Sigmoid colon (tissue), 7 donors: Measurements from ENCODE around the gene DUSP18. TPM values are rescaled to one million over a fixed set of nuclear protein-coding genes. Genes with fewer than 3 reads are reported as not detected.

Experiments
- DNase-seq: peaks from one replicate; pipeline ENCODE4 v3.0.0-alpha.2; 2019
- H3K27ac ChIP-seq, 4 donors: fragments of 200-600 bp; sonication (generic); one replicate each; pipeline ENCODE4 v1.5.1; 2016 to 2019; ENCODE audit warnings: mild to moderate bottlenecking in 1 of 4
- H3K27me3 ChIP-seq, 3 donors: fragments of 200-600 bp; sonication (generic); one replicate each; pipeline ENCODE4 v1.5.1; 2019; ENCODE audit warnings: mild to moderate bottlenecking in 1 of 3
- H3K36me3 ChIP-seq, 4 donors: fragments of 200-600 bp; sonication (generic); one replicate each; pipeline ENCODE4 v1.5.1; 2016 to 2019
- H3K4me1 ChIP-seq, 4 donors: fragments of 200-600 bp; sonication (generic); one replicate each; pipeline ENCODE4 v1.5.1; 2017 to 2019
- H3K4me3 ChIP-seq, 4 donors: fragments of 200-600 bp; sonication (generic); one replicate each; pipeline ENCODE4 v1.5.1; 2017 to 2019; ENCODE audit warnings: mild to moderate bottlenecking in 2 of 4, moderate library complexity in 1 of 4
- H3K9me3 ChIP-seq, 4 donors: fragments of 200-600 bp in 3 of 4; sonication (generic) in 3 of 4; one replicate each; pipeline versions ENCODE4 v1.5.1 to v1.6.1; 2013 to 2019
- CTCF ChIP-seq, 4 experiments: fragments of 450-650 bp in 3 of 4; fragments of 200-600 bp in 1 of 4; IDR thresholded peaks; one replicate each; pipeline ENCODE4 v1.5.1; 2016 to 2019; ENCODE audit warnings: antibody characterized with exemption in 4 of 4, mild to moderate bottlenecking in 3 of 4, moderate library complexity in 2 of 4
- EP300 ChIP-seq, 4 donors: sonication (generic); formaldehyde crosslinking; IDR thresholded peaks; one replicate each; pipeline ENCODE4 v1.6.1; 2017; ENCODE audit warnings: antibody characterized with exemption in 4 of 4
- POLR2A ChIP-seq, 2 donors: fragments of 450-650 bp; IDR thresholded peaks; one replicate each; pipeline ENCODE4 v1.6.1; 2016; ENCODE audit warnings: antibody characterized with exemption in 2 of 2, mild to moderate bottlenecking in 2 of 2, moderate library complexity in 2 of 2
- POLR2AphosphoS5 ChIP-seq, 4 donors: sonication (generic); formaldehyde crosslinking; IDR thresholded peaks; one replicate each; pipeline ENCODE4 v1.6.1; 2017; ENCODE audit warnings: antibody characterized with exemption in 4 of 4
- WGBS, 2 donors: extraction: QIAGEN DNeasy Blood & Tissue Kit; methylation state at CpG; one replicate each; pipeline ENCODE4 v1.1.7; 2013; 5-methylcytosine and 5-hydroxymethylcytosine counted together
- intact Hi-C: fragments of 100-400 bp; cut with DNase I; formaldehyde crosslinking; loops from one replicate; pipeline ENCODE4 v1.15.1; 2023
- polyA plus RNA-seq, 3 donors: library from polyadenylated mRNA; stranded (reverse); fragments of 200-250 nt; gene quantifications; one replicate each; pipeline ENCODE4 v1.2.3, GENCODE V29; 2013
- total RNA-seq, 4 donors: library from RNA; depleted of rRNA; stranded (reverse); fragments of >200 nt; gene quantifications; one replicate each; pipeline ENCODE4 v1.1.0, GENCODE V29; 2016
- donor health status: healthy with polysubstance abuse.
- donor health status: Bipolar disorder and iron deficiency.
- donor health status: healthy.

The DUSP18 gene
- total and polyA plus RNA-seq, 7 donors: 2.4 to 8.3 (median 4.1) TPM

GRCh38 chr22:30695871-30696655 is 28.4 kb upstream of the DUSP18 start:
- peaks cover 0 to 14% (median 10%) of the 10 kb centered on the region in 4 donors for H3K4me1 ChIP-seq
- no peak overlapping the region for H3K4me3 ChIP-seq
- H3K9me3 ChIP-seq: no peaks in the 10 kb centered on the region
- TF ChIP-seq EP300 (IDR thresholded peaks at IDR 0.05) (no peak), POLR2A (IDR thresholded peaks at IDR 0.05) (no peak), CTCF (IDR thresholded peaks at IDR 0.05) (no peak), POLR2AphosphoS5 (IDR thresholded peaks at IDR 0.05) (no peak)
- no peak overlapping the region for H3K27ac ChIP-seq
- H3K27me3 ChIP-seq: no peaks in the 10 kb centered on the region
- 85 to 93% methylated on average over 7 of the region's 7 CpGs for WGBS, 2 donors
- no peaks in the 10 kb centered on the region for H3K36me3 ChIP-seq
- intact Hi-C loops: loop anchor here (2.0 kb wide), 1 partner anchor 61 kb away; the partner anchor contains the start of gene SLC35E4
- no peak for DNase-seq

GRCh38 chr22:30695351-30695851 is 27.7 kb upstream of the DUSP18 start:
- Histone ChIP-seq H3K36me3 (no peaks in the 10 kb centered on the region), H3K4me1 (peaks cover 0 to 14% (median 10%) of the 10 kb centered on the region in 4 donors), H3K4me3 (peak overlapping the region; percentile 55 to 74 (median 59)), H3K27me3 (no peaks in the 10 kb centered on the region), H3K27ac (no peak overlapping the region), H3K9me3 (no peaks in the 10 kb centered on the region)
- intact Hi-C loops: loop anchor here (2.0 kb wide), 1 partner anchor 61 kb away; the partner anchor contains the start of gene SLC35E4
- TF ChIP-seq POLR2AphosphoS5 (IDR thresholded peaks at IDR 0.05) (no peak), CTCF (IDR thresholded peaks at IDR 0.05) (no peak), EP300 (IDR thresholded peaks at IDR 0.05) (no peak), POLR2A (IDR thresholded peaks at IDR 0.05) (no peak)
- 57 to 77% methylated on average over 15 of the region's 15 CpGs for WGBS, 2 donors
- no peak for DNase-seq

- Histone ChIP-seq H3K27ac (peak within 1 kb of the TSS in 2 of 4 donors; percentile 22 to 43), H3K4me3 (peak within 1 kb of the TSS; percentile 58 to 74 (median 60)), H3K9me3 (no peaks in the 10 kb centered on the region), H3K27me3 (no peaks in the 10 kb centered on the region), H3K36me3 (no peaks in the 10 kb centered on the region), H3K4me1 (peaks cover 0 to 14% (median 10%) of the 10 kb centered on the region in 4 donors)
- TF ChIP-seq CTCF (IDR thresholded peaks at IDR 0.05) (no peak), POLR2A (IDR thresholded peaks at IDR 0.05) (no peak), POLR2AphosphoS5 (IDR thresholded peaks at IDR 0.05) (no peak), EP300 (IDR thresholded peaks at IDR 0.05) (no peak)
- DNase-seq: peak; percentile 62
- intact Hi-C loops: loop anchor here (2.0 kb wide), 1 partner anchor 60 kb away; the partner anchor contains the start of gene SLC35E4
- WGBS, 2 donors: 2 to 3% methylated on average over 88 of the region's 88 CpGs
These were observed 27.1 kb upstream of the DUSP18 start, which contains the start of gene OSBP2 for GRCh38 chr22:30694640-30695350. Gene OSBP2 (plus strand): TSS chr22:30694874. CDS start chr22:30694910, 36 bp downstream.

GRCh38 chr22:30694171-30694639 is 26.5 kb upstream of the DUSP18 start:
- no peaks in the 10 kb centered on the region for H3K36me3 ChIP-seq
- intact Hi-C loops: loop anchor here (2.0 kb wide), 1 partner anchor 59 kb away; the partner anchor contains the start of gene SLC35E4
- TF ChIP-seq CTCF (IDR thresholded peaks at IDR 0.05) (peak in 1 of 4 experiments; percentile 15), POLR2A (IDR thresholded peaks at IDR 0.05) (no peak)
- H3K27me3 ChIP-seq: no peaks in the 10 kb centered on the region
- DNase-seq: peak; percentile 74
- WGBS, 2 donors: 0 to 1% methylated on average over 38 of the region's 38 CpGs
- peaks cover 0 to 14% (median 10%) of the 10 kb centered on the region in 4 donors for H3K4me1 ChIP-seq
- H3K27ac ChIP-seq: peak overlapping the region in 2 of 4 donors; percentile 22 to 43
- H3K9me3 ChIP-seq: no peaks in the 10 kb centered on the region
- peak overlapping the region; percentile 51 to 61 (median 60) for H3K4me3 ChIP-seq
